HG02678 (cell line): ENCODE results near the gene ANKRD11.

Experiments
- ATAC-seq: cut with Tn5 transposase; IDR thresholded peaks from one replicate; pipeline ENCODE4 v1.9.1; 2021; ENCODE audit warnings: mild to moderate bottlenecking, moderate library complexity; ENCODE audit not compliant: unreplicated experiment

The ANKRD11 gene

DNA sequence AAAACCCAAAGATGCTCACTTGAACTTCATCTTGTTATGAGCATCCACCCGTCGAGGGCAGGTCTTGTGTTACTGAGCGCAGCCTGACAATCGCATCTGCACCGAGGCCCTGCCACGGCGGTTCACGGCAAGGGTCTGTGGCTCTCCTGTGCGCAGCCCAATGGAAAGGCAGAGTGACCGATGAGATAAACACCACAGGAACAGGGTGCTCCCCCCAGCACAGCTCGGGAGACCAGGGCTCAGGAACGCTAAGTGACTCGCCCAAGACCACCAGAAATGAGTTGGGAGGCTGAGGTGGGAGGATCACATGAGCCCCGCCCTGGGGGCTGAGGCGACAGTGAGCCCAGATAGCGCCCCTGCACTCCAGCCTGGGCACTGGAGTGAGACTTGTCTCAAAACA, 134.7 kb downstream of the ANKRD11 start:
- no peak for ATAC-seq

DNA sequence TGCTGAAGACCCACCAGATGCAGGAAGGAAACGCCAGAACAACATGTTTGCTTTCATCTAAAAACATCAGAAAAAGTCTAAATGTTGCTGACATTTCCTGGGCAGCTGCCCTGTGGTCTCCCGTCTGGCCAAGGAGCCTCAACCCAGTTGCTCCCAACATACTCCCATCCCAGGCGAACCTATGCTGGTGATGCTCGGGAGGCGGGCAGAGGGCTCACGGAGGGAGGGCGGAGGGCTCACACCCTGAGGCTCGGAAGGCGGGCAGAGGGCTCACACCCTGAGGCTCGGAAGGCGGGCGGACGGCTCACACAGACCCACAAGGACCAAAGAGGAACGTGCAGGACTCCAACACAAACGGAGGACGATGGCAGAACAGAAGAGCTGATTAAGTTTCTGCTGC, 135.4 kb downstream of the ANKRD11 start:
- ATAC-seq = no peak

DNA sequence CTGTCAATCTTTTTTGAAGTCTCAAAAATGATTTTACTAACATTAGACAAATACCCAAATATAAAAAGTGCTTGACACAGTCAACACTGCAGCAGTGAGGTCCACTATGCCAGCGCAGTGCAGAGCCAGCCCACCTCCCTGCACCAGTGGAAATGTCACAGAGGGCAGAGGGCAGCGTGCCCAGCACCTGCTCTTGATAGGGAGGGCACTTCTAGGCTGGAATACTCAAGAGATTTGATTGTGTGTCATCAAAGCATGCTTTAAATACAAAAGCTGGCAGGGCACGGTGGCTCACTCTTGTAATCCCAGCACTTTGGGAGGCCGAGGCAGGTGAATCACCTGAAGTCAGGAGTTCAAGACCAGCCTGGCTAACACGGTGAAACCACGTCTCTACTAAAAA, 136.0 kb downstream of the ANKRD11 start:
- ATAC-seq = no peak

DNA sequence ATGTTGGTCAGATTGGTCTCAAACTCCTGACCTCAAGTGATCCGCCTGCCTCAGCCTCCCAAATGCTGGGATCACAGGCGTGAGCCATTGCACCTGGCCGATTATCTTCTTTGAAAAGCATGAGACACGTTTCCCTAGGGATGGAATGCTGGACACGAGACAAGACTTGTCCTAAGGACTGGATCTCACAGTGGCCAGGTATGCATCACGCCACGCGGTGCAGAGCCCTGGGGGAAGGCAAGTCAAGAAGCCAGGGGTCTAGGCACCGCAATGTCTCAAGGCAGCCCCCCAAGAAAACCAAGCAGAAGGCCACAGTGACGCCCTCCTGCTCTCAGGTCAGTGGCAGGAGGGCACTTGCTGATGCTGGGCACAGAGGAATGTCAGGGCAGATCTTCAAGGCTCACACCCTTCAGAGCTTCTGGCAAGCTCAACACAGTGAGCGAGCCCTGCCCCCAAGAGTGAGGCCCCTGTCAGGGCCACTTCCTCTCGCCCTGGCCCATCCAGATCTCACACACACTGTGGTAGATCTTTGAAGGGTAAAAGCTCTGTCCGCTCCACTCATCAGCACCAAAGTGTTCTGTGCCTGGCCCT, 138.2 kb downstream of the ANKRD11 start:
- no peak for ATAC-seq

DNA sequence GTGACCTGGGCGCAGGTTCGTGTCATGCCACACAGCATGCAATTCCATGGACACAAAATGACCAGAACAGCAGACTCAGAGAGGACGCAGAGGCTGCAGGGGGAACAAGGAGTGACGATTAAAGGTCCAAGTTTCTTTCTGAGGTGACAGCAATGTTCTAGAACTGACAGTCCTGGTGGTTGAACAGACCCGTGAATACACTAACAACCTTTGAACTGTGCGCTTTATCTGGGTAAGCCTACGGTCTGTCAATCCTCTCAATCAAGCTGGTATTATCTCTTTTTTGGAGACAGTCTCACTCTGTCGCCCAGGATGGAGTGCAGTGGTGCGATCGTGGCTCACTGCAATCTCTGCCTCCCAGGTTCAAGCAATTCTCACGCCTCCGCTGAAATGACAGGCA, 138.7 kb downstream of the ANKRD11 start:
- ATAC-seq = no peak

DNA sequence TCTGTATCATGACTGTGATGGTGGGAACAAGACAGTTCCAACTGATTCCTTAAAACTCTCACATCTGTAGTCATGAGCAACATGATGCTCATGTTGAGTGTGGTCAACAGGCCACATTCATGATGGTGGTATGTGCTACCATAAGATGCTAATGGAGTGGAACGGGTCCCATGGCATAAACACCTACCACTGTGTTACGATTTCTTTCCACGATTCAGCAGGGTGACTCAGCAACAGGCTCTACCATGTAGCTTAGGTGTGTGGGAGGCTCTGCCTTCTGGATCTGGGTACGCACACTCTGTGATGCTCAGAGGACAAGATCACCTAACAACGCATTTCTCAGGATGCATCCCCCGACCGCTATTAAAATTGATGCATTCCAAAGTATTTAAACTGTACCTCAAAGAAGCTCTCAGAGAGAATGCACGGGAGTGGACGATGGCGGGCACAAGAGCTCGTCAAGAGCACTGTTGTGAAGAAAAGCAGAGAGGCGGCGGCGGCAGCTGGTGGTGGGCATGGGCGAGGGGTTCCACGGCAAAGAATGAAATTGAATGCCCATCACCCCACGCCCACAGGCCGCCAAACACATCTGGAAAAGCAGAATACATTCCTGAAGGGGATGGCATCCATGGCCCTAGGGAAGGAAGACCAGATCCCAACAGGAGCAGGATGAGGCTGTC, 139.5 kb downstream of the ANKRD11 start:
- ATAC-seq = no peak

DNA sequence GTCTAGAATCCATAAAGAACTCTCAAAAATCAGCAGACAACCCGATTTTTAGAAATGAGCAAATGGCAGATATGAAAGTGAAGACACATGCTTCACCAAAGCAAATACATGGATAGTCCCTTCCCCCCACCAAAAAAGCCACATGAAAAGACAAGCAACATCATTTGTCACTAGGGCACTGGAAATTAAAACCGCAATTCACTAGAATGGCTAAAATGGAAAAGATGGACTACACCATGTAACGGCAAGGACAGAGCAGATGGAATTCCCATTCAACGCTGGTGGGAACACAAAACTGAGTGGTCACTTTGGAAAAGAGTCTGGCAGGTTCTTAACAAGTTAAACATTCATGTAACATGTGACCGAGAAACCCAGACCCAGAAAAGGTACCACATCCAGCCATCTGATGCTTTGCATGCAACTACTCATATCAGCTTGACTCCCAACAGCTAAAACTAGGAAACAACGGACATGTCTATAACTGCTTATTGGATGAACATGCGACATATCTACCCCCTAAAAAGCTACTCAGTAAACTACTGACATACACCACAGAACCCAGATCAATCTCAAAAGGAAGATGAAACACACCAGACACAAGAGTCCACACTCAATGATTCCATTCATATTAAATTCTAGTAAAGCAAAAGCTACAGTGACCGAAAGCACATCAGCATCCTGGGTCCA, 140.3 kb downstream of the ANKRD11 start:
- ATAC-seq = no peak

DNA sequence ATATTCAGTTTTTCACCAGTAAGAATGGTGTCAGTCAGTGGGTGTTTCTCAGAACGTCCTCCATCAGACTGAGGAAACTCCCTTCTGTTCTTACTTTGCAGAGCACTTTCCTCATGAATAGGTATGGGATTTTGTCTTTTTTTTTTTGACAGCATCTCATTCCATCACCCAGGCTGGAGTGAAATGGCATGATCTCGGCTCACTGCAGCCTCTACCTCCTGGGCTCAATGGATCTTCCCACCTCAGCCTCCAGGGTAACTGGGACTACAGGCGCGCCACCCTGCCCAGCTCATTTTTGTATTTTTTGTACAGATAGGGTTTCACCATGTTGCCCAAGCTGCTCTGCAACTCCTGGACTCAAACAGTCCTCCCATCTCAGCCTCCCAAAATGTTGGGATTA, 142.6 kb downstream of the ANKRD11 start:
- ATAC-seq = no peak

DNA sequence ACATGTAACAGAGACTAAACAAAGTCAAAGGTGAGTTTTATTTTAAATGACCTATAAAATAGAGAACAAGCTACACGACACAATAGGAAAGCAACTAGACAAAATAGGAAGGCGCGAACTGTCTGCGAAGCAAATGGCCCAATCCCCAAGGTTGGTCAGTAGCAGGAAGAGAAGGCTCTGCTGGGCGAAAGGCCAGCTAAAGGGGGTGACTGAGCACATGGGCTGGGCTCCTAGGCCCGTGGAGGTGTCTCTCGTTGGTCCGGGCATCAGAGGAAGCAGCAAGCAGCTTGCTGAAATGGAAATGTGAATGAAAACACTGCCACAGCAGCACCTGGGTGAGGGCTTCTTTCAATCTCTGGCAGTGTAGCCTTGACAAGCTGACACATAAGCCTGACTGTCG, 143.5 kb downstream of the ANKRD11 start:
- no peak for ATAC-seq

DNA sequence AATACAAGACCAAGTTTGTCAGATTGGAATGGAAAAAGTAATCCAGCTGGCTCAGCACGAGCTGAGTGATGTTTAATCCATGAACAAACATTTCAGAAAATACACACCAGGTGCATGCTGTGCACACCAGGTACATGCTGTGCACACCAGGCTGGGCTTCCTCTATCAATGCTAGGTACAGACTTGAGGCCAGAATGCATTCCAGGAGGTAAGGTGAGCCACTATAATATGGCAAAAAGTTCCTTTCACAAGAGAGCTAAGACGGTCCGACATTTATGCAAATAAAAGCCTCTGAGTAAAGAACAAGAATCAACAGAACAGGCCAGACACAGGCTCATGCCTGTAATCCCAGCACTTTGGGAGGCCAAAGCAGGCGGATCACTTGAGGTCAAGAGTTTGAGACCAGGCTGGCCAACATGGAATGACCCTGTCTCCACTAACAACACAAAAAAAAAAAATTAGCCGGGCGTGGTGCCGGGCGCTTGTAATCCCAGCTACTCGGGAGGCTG, 144.7 kb downstream of the ANKRD11 start:
- ATAC-seq = no peak

DNA sequence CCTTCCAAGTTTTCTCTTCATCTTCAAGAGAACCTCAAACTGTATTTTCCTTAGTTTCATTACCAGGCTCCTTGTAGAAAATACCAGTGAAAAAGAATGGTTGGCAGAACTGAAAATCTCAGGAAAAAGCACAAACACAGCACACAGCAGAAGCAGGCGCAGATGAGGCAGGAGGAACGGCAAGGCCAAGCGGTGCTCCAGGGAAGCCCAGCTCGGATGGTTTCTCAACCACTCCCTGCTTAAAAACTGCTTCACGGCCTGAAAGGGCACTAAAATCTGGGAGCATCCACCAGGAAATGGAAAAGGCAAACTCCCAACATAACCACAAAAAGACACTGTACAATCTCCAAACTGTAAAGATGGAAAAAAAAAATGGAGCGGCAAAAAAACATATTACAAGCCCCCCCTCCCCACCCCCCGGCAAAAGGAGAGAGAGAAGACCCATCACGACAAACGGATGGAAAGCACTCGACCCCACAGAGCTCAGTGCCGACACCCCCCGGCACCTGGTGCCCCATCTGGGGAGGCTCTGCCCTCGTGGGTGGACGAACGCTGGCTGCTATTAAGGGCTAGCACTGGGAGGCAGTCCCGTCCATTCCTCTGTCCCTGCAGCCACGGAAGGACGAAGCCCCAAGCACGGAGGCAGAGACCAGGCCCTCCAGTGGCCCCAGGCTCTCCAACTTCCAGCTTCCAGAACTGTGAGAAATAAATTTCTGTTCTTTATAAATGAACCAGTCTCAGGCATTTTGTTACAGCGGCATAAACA, 145.3 kb downstream of the ANKRD11 start:
- ATAC-seq = no peak

DNA sequence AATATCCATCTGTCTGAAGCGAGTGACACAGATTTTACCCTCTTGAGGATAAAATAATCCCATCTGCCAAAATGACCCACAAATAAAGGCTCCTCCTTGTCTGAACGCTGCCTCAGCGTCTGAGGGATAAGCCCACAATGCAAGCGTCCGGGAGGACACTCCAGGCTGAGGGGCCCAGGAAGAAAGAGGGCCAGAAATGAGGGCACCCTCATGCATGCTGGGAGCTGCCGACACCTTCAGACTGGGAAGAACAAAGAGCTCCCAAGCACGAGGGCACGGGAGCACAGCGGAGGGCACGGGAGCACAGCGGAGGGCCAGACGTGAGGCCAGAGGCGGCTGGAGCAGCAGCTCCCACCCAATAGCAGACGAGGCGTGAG, 145.9 kb downstream of the ANKRD11 start:
- ATAC-seq = no peak

DNA sequence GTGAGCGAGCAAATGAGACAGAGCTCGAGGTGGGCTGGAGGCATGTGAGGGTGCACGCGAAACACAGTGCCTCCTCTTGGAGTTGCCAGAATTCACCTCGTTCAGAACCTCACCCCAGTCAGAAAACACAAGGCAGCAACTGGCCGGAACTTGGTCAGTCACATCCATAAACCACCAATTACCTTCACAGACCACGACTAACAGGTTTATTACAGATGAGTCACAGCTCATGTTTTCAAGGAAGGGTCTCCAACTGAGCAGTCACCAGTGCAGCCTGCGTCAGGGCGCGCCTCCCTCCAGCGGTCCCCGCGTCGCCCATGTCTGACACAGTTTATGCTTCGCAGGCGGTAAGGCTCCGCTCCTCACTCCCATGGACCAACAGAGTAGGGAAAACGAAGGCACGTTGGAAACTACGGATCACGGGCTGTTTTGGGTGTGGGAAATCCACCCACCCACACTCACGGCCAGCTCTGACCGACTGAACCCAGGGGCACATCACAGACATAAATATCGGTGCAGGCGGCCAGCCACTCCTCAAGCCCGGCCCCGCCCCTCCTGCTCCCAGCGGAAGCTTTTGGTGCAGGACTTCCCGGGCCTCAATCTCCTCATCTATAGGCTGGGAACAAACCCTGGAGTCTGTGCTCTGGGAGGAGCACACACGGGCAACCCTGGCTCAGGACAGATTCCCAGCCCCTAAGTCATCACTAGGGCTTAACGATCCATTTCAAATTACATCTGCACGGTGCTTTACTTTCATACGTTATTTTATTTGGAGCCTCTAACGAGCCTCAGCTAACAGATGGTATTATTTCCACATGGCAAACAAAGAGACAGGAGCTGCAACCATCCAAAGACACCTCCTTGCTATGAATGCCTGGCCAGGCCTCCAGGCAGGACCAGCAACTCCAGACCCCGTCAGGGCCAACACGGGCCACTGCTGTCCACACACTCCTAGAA, 146.6 kb downstream of the ANKRD11 start:
- no peak for ATAC-seq

DNA sequence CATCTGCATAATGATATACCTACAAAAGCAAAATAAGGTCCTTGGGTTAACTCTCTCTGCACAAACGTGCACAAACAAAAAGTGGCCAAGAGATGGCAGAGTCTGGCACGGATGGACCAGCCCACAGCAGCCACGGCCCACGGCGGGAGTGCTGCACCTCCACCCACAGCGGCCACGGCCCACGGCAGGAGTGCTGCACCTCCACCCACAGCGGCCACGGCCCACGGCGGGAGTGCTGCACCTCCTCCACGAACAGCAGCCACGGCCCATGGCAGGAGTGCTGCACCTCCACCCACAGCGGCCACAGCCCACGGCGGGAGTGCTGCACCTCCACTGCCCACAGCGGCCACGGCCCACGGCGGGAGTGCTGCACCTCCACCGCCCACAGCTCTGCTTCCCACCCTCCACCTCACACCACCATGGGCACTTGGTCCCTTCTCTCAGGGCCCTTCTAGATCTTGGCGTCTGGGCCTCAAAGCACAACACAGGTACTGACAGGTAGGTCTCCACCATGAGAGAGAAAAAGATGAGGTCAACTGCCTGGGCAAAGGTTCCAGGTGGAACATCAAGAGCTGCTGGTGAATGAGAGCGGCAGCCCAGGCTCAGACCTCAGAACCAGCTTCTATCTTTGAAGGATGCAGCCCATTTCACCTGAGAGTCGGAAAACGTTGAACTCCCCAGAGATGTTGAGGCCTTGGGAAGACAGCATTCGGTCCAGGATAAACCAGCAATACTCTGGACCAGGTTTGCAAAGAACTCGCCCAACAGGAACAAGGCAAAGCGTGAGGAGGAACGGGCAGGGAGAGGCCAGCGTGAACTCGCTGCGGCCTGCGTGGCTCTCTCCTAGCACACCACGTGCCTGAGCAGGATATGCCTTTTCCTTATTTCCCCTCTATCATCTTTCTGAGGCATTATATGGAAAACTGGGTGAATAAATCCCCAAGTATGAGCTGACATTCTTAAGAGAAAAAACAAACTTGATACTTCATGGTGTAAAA, 148.4 kb downstream of the ANKRD11 start:
- no peak for ATAC-seq

DNA sequence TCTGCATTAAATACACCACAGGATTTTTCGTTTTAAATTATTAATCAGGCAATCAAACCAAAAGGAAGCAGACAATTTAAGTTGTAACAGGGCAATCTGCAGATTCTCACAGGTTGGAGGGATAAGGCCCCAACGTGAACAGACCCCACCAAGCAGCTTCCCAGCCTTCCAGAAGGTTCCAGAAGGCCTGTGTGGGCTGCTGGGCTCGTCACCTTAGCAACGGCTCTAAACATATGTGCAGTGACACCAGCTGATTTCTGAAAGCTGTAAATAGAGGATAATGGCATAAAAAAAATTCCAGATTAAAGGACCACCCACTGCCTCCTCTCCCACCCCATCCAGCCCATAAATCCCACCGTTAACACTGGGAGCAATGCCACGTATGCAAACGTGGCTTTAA, 149.1 kb downstream of the ANKRD11 start:
- ATAC-seq = no peak

DNA sequence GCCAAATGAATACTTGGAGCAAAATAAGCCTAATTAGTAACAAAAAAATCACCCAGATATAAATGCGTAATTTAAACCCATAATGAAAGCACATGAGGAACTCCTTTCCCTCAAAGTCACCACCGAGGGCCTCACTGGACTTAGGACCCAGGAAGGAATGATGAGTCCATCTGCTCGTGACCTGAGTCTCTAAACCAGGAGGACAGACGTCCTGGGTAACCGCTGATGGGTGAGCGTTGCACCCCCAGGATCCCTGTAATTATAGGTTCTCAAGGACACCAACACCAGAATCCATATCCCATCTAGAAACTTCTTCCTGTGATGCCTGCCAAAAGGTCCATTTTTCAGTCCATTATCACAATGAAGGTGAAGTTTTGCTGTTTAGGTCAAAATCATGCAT, 151.5 kb downstream of the ANKRD11 start:
- no peak for ATAC-seq

DNA sequence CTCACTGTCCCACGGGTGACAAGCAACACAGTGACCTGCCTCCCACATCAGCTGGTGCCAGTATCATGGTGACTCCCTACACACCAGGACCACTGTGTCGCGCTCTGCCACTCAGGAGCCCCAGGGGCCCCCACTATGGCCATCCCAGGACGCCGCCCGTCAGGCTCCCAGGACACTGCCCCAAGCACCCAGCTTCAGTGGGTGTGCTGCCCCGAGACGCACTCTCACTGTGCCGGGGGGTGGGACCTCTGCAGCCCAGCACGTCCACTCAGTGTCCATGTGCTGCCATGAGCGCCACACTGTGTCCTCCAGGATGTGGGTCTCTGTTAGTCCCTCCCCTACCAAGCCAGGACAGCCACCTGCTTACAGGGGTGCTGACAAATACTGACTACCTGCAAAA, 152.4 kb downstream of the ANKRD11 start:
- ATAC-seq = no peak

DNA sequence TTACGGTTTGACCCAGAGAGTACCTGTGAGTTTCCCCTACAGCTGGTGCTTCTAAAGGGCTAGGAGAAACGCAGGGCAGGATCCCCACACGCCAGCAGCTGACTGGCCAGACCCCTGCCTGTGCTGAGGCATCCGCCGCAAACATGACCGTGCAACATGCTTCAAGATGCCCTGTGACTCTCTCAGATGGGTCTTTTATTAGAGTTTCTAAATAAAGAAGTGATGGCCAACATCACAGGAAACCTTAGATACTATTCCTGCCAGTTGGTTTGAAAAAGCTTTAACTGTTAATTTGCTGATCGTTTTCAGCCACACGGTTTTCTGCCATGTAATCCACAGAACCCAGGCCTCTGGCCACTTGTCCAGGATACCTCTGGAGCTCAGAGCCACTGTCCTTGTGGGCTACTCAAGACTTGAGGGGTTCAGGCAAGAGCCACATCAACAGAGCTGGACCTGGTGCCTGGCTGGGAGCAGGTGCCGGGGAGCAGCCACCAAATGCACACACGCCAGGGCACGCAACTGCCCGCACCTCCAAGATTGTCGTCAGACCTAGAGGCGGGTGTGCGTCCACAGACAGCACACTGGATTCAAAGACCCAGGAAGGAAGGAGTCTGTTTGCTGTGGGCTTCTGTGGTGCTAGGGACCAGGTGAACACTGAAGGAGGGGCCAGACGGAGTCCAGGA, 154.4 kb downstream of the ANKRD11 start:
- ATAC-seq = no peak
